Uterus (tissue), 2 donors: ENCODE data around the gene ASAP2.

Experiments
- POLR2A ChIP-seq, 2 donors: fragments of 450-650 bp; IDR thresholded peaks; one replicate each; pipeline ENCODE4 v1.6.1; 2016; ENCODE audit warnings: antibody characterized with exemption in 2 of 2, mild to moderate bottlenecking in 1 of 2, moderate library complexity in 1 of 2
- TF ChIP-seq, protein P1 (sequence below), 4 experiments: fragments of 200-600 bp in 2 of 4; fragments of 450-650 bp in 2 of 4; sonication (generic) in 2 of 4; IDR thresholded peaks; one replicate each; pipeline ENCODE4 v1.5.1; 2016 to 2019; ENCODE audit warnings: antibody characterized with exemption in 4 of 4, mild to moderate bottlenecking in 2 of 4, moderate library complexity in 1 of 4

DNA sequence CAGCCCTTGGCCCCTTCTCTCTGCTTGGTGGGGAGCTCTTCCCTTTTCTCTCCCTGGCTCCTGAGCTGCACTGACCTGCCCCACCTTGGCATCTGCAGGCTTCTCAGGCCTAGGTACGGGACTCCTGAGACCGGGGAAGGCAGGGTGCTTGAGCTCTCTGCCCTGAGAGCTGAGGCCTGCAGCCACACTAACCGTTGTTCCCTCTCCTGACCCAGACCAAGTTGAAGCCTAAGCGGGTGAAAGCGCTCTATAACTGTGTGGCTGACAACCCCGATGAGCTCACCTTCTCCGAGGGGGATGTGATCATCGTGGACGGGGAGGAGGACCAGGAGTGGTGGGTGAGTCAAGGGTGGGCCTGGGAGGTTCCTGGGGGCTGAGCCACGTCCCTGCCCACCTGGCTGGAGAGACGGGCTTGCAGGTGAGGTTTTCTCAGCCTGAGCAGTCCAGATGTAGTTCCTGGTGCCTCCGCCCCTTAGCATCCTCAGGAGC lies 194.5 kb downstream of the ASAP2 start:
- TF ChIP-seq, protein P1, sequence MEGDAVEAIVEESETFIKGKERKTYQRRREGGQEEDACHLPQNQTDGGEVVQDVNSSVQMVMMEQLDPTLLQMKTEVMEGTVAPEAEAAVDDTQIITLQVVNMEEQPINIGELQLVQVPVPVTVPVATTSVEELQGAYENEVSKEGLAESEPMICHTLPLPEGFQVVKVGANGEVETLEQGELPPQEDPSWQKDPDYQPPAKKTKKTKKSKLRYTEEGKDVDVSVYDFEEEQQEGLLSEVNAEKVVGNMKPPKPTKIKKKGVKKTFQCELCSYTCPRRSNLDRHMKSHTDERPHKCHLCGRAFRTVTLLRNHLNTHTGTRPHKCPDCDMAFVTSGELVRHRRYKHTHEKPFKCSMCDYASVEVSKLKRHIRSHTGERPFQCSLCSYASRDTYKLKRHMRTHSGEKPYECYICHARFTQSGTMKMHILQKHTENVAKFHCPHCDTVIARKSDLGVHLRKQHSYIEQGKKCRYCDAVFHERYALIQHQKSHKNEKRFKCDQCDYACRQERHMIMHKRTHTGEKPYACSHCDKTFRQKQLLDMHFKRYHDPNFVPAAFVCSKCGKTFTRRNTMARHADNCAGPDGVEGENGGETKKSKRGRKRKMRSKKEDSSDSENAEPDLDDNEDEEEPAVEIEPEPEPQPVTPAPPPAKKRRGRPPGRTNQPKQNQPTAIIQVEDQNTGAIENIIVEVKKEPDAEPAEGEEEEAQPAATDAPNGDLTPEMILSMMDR (IDR thresholded peaks at IDR 0.05): no peak
- no peak for TF ChIP-seq POLR2A (IDR thresholded peaks at IDR 0.05)
